HL-60 (cell line): ENCODE measurements around the gene SLCO4A1.
A peak's percentile ranks its signal among the peaks of the same experiment; 100 is the strongest.

ENCODE experiments used
- DNase-seq, 2 experiments: peaks; one replicate each; pipeline ENCODE4 v3.0.0-alpha.2; 2010 to 2020; ENCODE audit warnings: low read depth in 1 of 2, low spot score in 1 of 2
- H3K27ac ChIP-seq: fragments of 250-450 bp; sonication (Bioruptor Pico); replicated peaks from 2 replicates; pipeline ENCODE4 v1.5.1; 2020; ENCODE audit warnings: mild to moderate bottlenecking, moderate library complexity
- H3K27me3 ChIP-seq: fragments of 250-450 bp; sonication (Bioruptor Pico); 2 replicates; pipeline ENCODE4 v1.5.1; 2021; ENCODE audit warnings: mild to moderate bottlenecking, moderate library complexity; ENCODE audit not compliant: insufficient read depth, poor library complexity, severe bottlenecking
- H3K4me3 ChIP-seq: replicated peaks from 2 replicates; pipeline ENCODE4 v1.5.1; 2011; ENCODE audit warnings: mild to moderate bottlenecking, control low read depth, low read length; ENCODE audit not compliant: insufficient read depth
- CTCF ChIP-seq: IDR thresholded peaks from one replicate; pipeline ENCODE4 v1.5.1; 2011; ENCODE audit warnings: low read length, control low read depth, inconsistent platforms; ENCODE audit not compliant: insufficient read depth
- GABPA ChIP-seq: IDR thresholded peaks from 2 replicates; pipeline ENCODE4 v1.6.1; 2012; ENCODE audit warnings: low read depth
- POLR2AphosphoS5 ChIP-seq: IDR thresholded peaks from 2 replicates; pipeline ENCODE4 v1.6.1; 2012; ENCODE audit warnings: low read depth
- REST ChIP-seq: IDR thresholded peaks from 2 replicates; pipeline ENCODE4 v1.6.1; 2012; ENCODE audit warnings: low read depth; ENCODE audit not compliant: insufficient replicate concordance
- SPI1 ChIP-seq: IDR thresholded peaks from 2 replicates; pipeline ENCODE4 v1.6.1; 2012; ENCODE audit warnings: low read depth, mild to moderate bottlenecking, borderline replicate concordance

The SLCO4A1 gene

GRCh38 chr20:62601714-62602113 is 40.6 kb upstream of the SLCO4A1 start:
- Histone ChIP-seq H3K27me3 (no peaks in the 10 kb centered on the region), H3K4me3 (peak overlapping the region; percentile 33), H3K27ac (peak overlapping the region; percentile 95)

GRCh38 chr20:62602550-62602949 is 39.8 kb upstream of the SLCO4A1 start:
- Histone ChIP-seq H3K27me3 (no peaks in the 10 kb centered on the region), H3K27ac (peak overlapping the region; percentile 95), H3K4me3 (peak overlapping the region; percentile 33)
- peak; percentile 97 to 99 for DNase-seq
- TF ChIP-seq REST = peak; percentile 54
- TF ChIP-seq SPI1 = peak; percentile 38; the same call in 1 of the 2 replicates
- TF ChIP-seq POLR2AphosphoS5 = peak; percentile 67; the same call in 1 of the 2 replicates
- no peak for TF ChIP-seq CTCF
- no peak for TF ChIP-seq GABPA

More at GRCh38 chr20:62601714-62602113, 40.6 kb upstream of the SLCO4A1 start:
- TF ChIP-seq REST = no peak
- TF ChIP-seq POLR2AphosphoS5 = no peak
- TF ChIP-seq CTCF = no peak
- no peak for DNase-seq

GRCh38 chr20:62603021-62603906 is 39.0 kb upstream of the SLCO4A1 start:
- DNase-seq = peak; percentile 96
- Histone ChIP-seq H3K27me3 (no peaks in the 10 kb centered on the region), H3K27ac (peak overlapping the region; percentile 95), H3K4me3 (peak overlapping the region; percentile 37)
- TF ChIP-seq REST (peak; percentile 53), CTCF (no peak), POLR2AphosphoS5 (peak; percentile 82; the same call in 1 of the 2 replicates), GABPA (no peak), SPI1 (peak; percentile 64; the same call in 1 of the 2 replicates)
